Vagina (tissue), 2 donors: Measurements from ENCODE around the gene YTHDF2.

ENCODE experiments used
- POLR2A ChIP-seq, 2 donors: fragments of 450-650 bp; IDR thresholded peaks; one replicate each; pipeline ENCODE4 v1.6.1; 2017; ENCODE audit warnings: antibody characterized with exemption in 2 of 2, mild to moderate bottlenecking in 2 of 2, moderate library complexity in 2 of 2
- POLR2AphosphoS5 ChIP-seq, 2 donors: sonication (generic); formaldehyde crosslinking; IDR thresholded peaks; one replicate each; pipeline ENCODE4 v1.9.0; 2017; ENCODE audit warnings: antibody characterized with exemption in 2 of 2, mild to moderate bottlenecking in 2 of 2, low read depth in 1 of 2; ENCODE audit not compliant: insufficient read depth in 1 of 2
- TF ChIP-seq, protein P1 (sequence below), 3 experiments: fragments of 450-650 bp in 2 of 3; fragments of 200-600 bp in 1 of 3; sonication (generic) in 1 of 3; IDR thresholded peaks; one replicate each; pipeline ENCODE4 v1.5.1; 2017 to 2019; ENCODE audit warnings: antibody characterized with exemption in 3 of 3, mild to moderate bottlenecking in 2 of 3, moderate library complexity in 2 of 3

DNA sequence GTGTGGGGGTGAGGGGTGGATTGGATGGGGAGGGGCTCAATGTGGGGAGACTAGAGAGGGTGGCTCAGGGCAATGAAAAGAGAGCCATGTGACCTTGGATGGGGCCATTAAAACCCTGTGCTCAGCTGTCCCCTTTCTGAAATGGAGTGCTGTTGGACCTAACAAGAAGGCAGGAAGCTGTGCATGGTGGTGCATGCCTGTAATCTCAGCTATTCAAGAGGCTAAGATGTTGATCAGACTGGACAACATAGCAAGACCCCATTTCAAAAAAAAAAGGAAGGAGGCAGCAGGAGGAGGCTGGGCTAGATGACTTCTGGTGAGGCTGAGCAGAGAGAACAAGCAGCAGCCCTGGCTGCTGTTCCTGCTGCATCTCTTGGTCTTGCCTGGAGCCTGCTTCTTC, 82.3 kb downstream of the YTHDF2 start:
- TF ChIP-seq POLR2A (IDR thresholded peaks at IDR 0.05): no peak
- TF ChIP-seq POLR2AphosphoS5 (IDR thresholded peaks at IDR 0.05; ENCODE audit: insufficient read depth in 1 of 2, low read depth in 1 of 2): no peak
- TF ChIP-seq, protein P1, sequence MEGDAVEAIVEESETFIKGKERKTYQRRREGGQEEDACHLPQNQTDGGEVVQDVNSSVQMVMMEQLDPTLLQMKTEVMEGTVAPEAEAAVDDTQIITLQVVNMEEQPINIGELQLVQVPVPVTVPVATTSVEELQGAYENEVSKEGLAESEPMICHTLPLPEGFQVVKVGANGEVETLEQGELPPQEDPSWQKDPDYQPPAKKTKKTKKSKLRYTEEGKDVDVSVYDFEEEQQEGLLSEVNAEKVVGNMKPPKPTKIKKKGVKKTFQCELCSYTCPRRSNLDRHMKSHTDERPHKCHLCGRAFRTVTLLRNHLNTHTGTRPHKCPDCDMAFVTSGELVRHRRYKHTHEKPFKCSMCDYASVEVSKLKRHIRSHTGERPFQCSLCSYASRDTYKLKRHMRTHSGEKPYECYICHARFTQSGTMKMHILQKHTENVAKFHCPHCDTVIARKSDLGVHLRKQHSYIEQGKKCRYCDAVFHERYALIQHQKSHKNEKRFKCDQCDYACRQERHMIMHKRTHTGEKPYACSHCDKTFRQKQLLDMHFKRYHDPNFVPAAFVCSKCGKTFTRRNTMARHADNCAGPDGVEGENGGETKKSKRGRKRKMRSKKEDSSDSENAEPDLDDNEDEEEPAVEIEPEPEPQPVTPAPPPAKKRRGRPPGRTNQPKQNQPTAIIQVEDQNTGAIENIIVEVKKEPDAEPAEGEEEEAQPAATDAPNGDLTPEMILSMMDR (IDR thresholded peaks at IDR 0.05): no peak
